CD14-positive monocyte (primary cell): Measurements from ENCODE around the gene MADCAM1. TPM values are rescaled to one million over a fixed set of nuclear protein-coding genes. Genes with fewer than 3 reads are reported as not detected.

Experiments
- DNase-seq, 3 donors: peaks; one replicate each; pipeline ENCODE4 v3.0.0-alpha.2; 2011 to 2022
- H2AFZ ChIP-seq: 2 replicates; pipeline ENCODE4 v1.6.0; 2012; ENCODE audit warnings: mild to moderate bottlenecking, low read depth, low read length, inconsistent platforms; ENCODE audit not compliant: insufficient read depth, poor library complexity, severe bottlenecking
- H3K27ac ChIP-seq, 2 donors: 1 replicate in 1 of 2; 2 replicates in 1 of 2; pipeline ENCODE4 v1.5.1; 2012 to 2013; ENCODE audit warnings: low read length in 2 of 2, control low read depth in 1 of 2, inconsistent platforms in 1 of 2, low read depth in 1 of 2, mild to moderate bottlenecking in 1 of 2
- H3K27me3 ChIP-seq, 2 donors: one replicate each; pipeline versions ENCODE4 v1.6.0 to v1.6.1; 2011 to 2013; ENCODE audit warnings: low read length in 2 of 2; ENCODE audit not compliant: control insufficient read depth in 2 of 2, insufficient read depth in 2 of 2
- H3K36me3 ChIP-seq, 2 donors: replicated peaks in 1 of 2; 1 replicate in 1 of 2; 2 replicates in 1 of 2; pipeline versions ENCODE4 v1.5.1 to v1.6.1; 2012 to 2013; ENCODE audit warnings: low read length in 2 of 2, control low read depth in 1 of 2, inconsistent platforms in 1 of 2, mild to moderate bottlenecking in 1 of 2; ENCODE audit not compliant: insufficient read depth in 2 of 2, control insufficient read depth in 1 of 2
- H3K4me1 ChIP-seq, 2 donors: 1 replicate in 1 of 2; 2 replicates in 1 of 2; pipeline versions ENCODE4 v1.5.1 to v1.6.1; 2012 to 2013; ENCODE audit warnings: low read length in 2 of 2, control low read depth in 1 of 2, inconsistent platforms in 1 of 2, mild to moderate bottlenecking in 1 of 2, moderate library complexity in 1 of 2; ENCODE audit not compliant: insufficient read depth in 2 of 2, control insufficient read depth in 1 of 2
- H3K4me2 ChIP-seq: replicated peaks from 2 replicates; pipeline ENCODE3; 2012; ENCODE audit warnings: low read length, moderate library complexity, mild to moderate bottlenecking; ENCODE audit not compliant: poor library complexity, severe bottlenecking; ENCODE audit errors: extremely low read depth
- H3K4me3 ChIP-seq, 3 experiments: fragments of 200-600 bp in 1 of 3; sonication (generic) in 1 of 3; replicated peaks in 1 of 3; 1 replicate in 2 of 3; 2 replicates in 1 of 3; pipeline ENCODE4 v1.5.1; 2011 to 2013; ENCODE audit warnings: low read length in 3 of 3, mild to moderate bottlenecking in 3 of 3, control low read depth in 2 of 3, low read depth in 2 of 3, inconsistent platforms in 1 of 3, moderate library complexity in 1 of 3
- H3K79me2 ChIP-seq: 2 replicates; pipeline ENCODE4 v1.6.0; 2012; ENCODE audit warnings: mild to moderate bottlenecking, control low read depth, inconsistent platforms, low read length, moderate library complexity; ENCODE audit not compliant: insufficient read depth
- H3K9ac ChIP-seq: 2 replicates; pipeline ENCODE4 v1.6.0; 2017; ENCODE audit warnings: low read length, mild to moderate bottlenecking; ENCODE audit not compliant: insufficient read depth, poor library complexity, severe bottlenecking
- H3K9me3 ChIP-seq, 2 donors: replicated peaks in 1 of 2; 1 replicate in 1 of 2; 2 replicates in 1 of 2; pipeline versions ENCODE4 v1.5.1 to v1.6.1; 2012 to 2013; ENCODE audit warnings: low read length in 2 of 2, control low read depth in 1 of 2; ENCODE audit not compliant: control insufficient read depth in 1 of 2, insufficient read depth in 1 of 2
- H4K20me1 ChIP-seq: 2 replicates; pipeline ENCODE4 v1.6.0; 2012; ENCODE audit warnings: mild to moderate bottlenecking, low read length, control low read depth, moderate library complexity; ENCODE audit not compliant: insufficient read depth
- H3K27ac Mint-ChIP-seq, 7 donors: one replicate each; pipeline ENCODE4 v1.8.0; 2020; ENCODE audit warnings: mild to moderate bottlenecking in 7 of 7, mixed read lengths in 7 of 7, moderate library complexity in 6 of 7, inconsistent platforms in 2 of 7
- H3K27me3 Mint-ChIP-seq, 3 donors: one replicate each; pipeline ENCODE4 v1.8.0; 2021 to 2022; ENCODE audit warnings: low read depth in 3 of 3, mild to moderate bottlenecking in 3 of 3, mixed read lengths in 3 of 3, moderate library complexity in 3 of 3, inconsistent platforms in 1 of 3
- H3K36me3 Mint-ChIP-seq, 2 donors: one replicate each; pipeline ENCODE4 v1.8.0; 2020; ENCODE audit warnings: mixed read lengths in 2 of 2, inconsistent platforms in 1 of 2, mild to moderate bottlenecking in 1 of 2
- H3K4me1 Mint-ChIP-seq: one replicate; pipeline ENCODE4 v1.8.0; 2020; ENCODE audit warnings: mild to moderate bottlenecking, mixed read lengths
- H3K4me3 Mint-ChIP-seq, 2 donors: one replicate each; pipeline ENCODE4 v1.8.0; 2020; ENCODE audit warnings: mild to moderate bottlenecking in 2 of 2, mixed read lengths in 2 of 2, moderate library complexity in 1 of 2
- H3K9me3 Mint-ChIP-seq, 7 donors: one replicate each; pipeline ENCODE4 v1.8.0; 2020 to 2022; ENCODE audit warnings: mixed read lengths in 7 of 7, mild to moderate bottlenecking in 6 of 7, moderate library complexity in 6 of 7, inconsistent platforms in 2 of 7
- CTCF ChIP-seq: fragments of 200-600 bp; IDR thresholded peaks from one replicate; pipeline ENCODE4 v1.8.0; 2022; ENCODE audit warnings: antibody characterized with exemption, mild to moderate bottlenecking
- WGBS: methylation state at CpG from one replicate; pipeline ENCODE4 v1.1.5; 2013; ENCODE audit warnings: missing lambda C conversion rate; ENCODE audit not compliant: insufficient coverage; 5-methylcytosine and 5-hydroxymethylcytosine counted together
- intact Hi-C, 2 donors: fragments of 100-400 bp; cut with micrococcal nuclease; formaldehyde crosslinking; loops; one replicate each; pipeline versions ENCODE4 v1.15.0 to v1.15.1; 2023
- polyA plus RNA-seq, 3 donors: library from polyadenylated mRNA; depleted of rRNA in 1 of 3; unstranded in 2 of 3; stranded (reverse) in 1 of 3; fragments of 300-500 nt in 2 of 3; fragments of >200 nt in 1 of 3; fragmentation: Illumina TruSeq in 2 of 3; gene quantifications; 1 replicate in 2 of 3; 2 replicates in 1 of 3; pipeline ENCODE4 v1.2.3, GENCODE V29; 2012 to 2021

Gene MADCAM1
- polyA plus RNA-seq, 3 donors, result 0.17 TPM; not detected in 2

GRCh38 chr19:539429-540030, 43.2 kb downstream of the MADCAM1 start:
- Histone ChIP-seq H2AFZ (no peak overlapping the region), H4K20me1 (peaks cover 50% of the 10 kb centered on the region), H3K4me3 (no peak overlapping the region), H3K9ac (no peak overlapping the region), H3K27ac (no peak overlapping the region), H3K9me3 (no peaks in the 10 kb centered on the region), H3K79me2 (peaks cover 13% of the 10 kb centered on the region), H3K27me3 (no peaks in the 10 kb centered on the region), H3K4me2 (no peak overlapping the region), H3K36me3 (peaks cover 54 to 64% of the 10 kb centered on the region in 2 donors), H3K4me1 (peaks cover 0 to 5% of the 10 kb centered on the region in 2 donors)
- TF ChIP-seq CTCF, result no peak
- H3K4me1 Mint-ChIP-seq, result peaks cover 11% of the 10 kb centered on the region
- H3K27me3 Mint-ChIP-seq, result peaks cover 3 to 9% (median 6%) of the 10 kb centered on the region in 3 donors
- no peak overlapping the region for H3K4me3 Mint-ChIP-seq
- H3K9me3 Mint-ChIP-seq, result no peaks in the 10 kb centered on the region
- 97% methylated on average over 26 of the region's 30 CpGs for WGBS
- intact Hi-C loops, result loop anchor here in 1 of 2 donors (10.0 kb wide), 1 partner anchor 95 kb away; the partner anchor contains the start of genes FGF22 and POLRMT
- no peak overlapping the region for H3K27ac Mint-ChIP-seq
- no peak for DNase-seq
- H3K36me3 Mint-ChIP-seq, result peaks cover 33 to 56% of the 10 kb centered on the region in 2 donors

DNA sequence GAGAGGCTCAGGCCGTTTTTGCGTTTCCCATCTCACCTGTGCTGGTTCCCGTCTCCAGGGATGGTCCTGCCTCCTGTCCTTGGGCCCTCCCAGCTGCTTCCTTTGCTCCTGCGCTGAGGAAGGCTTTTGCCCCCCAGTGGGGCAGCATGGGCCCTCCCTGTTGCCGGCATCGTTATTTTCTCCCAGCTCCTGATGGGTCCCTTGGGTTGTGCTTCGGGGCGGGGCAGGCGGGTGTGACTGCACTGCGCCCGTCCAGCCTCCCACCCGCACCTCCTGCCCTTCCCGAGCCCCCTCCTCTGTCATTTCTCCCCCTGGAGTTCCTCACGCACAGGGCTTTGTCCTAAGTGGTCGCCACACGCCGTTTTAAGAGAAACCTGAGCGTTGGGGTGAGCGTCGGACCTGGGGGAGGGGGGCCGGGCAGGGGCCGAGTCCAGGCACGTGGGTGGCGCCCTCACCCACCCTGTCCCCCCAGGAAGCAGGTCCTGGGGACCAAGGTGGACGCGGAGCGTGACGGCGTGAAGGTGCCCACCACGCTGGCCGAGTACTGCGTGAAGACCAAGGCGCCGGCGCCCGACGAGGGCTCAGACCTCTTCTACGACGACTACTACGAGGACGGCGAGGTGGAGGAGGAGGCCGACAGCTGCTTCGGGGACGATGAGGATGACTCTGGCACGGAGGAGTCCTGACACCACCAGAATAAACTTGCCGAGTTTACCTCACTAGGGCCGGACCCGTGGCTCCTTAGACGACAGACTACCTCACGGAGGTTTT, 44.8 kb downstream of the MADCAM1 start:
- Mint-ChIP-seq H3K27me3 (peaks cover 9 to 17% (median 15%) of the 10 kb centered on the region in 3 donors), H3K9me3 (no peaks in the 10 kb centered on the region), H3K36me3 (peaks cover 29 to 52% of the 10 kb centered on the region in 2 donors), H3K4me3 (no peak overlapping the region), H3K4me1 (peaks cover 11% of the 10 kb centered on the region), H3K27ac (no peak overlapping the region)
- intact Hi-C loops, result no loop called here
- no peak for TF ChIP-seq CTCF
- Histone ChIP-seq H3K4me1 (peaks cover 0 to 5% of the 10 kb centered on the region in 2 donors), H3K4me3 (no peak overlapping the region), H3K79me2 (no peaks in the 10 kb centered on the region), H3K9me3 (no peaks in the 10 kb centered on the region), H2AFZ (no peak overlapping the region), H3K9ac (no peak overlapping the region), H3K36me3 (peaks cover 46 to 55% of the 10 kb centered on the region in 2 donors), H3K27ac (no peak overlapping the region), H4K20me1 (peaks cover 35% of the 10 kb centered on the region), H3K4me2 (no peak overlapping the region), H3K27me3 (no peaks in the 10 kb centered on the region)
- DNase-seq, result no peak
- 95% methylated on average over 47 of the region's 51 CpGs for WGBS
